ENCODE data around the gene MYBPHL.

Gene MYBPHL

GRCh38 chr1:109277434-109278204 is 29.2 kb downstream of the MYBPHL start:
- no peak for DNase-seq

GRCh38 chr1:109275706-109276345 is 31.0 kb downstream of the MYBPHL start:
- DNase-seq = no peak

GRCh38 chr1:109274533-109275476 is 32.0 kb downstream of the MYBPHL start:
- DNase-seq = no peak

GRCh38 chr1:109273570-109274288 is 33.1 kb downstream of the MYBPHL start:
- no peak for DNase-seq

- DNase-seq = no peak
Measured at GRCh38 chr1:109272831-109273547, 33.8 kb downstream of the MYBPHL start.

GRCh38 chr1:109272021-109272799 is 34.6 kb downstream of the MYBPHL start:
- DNase-seq = no peak

GRCh38 chr1:109271458-109271857 is 35.4 kb downstream of the MYBPHL start:
- DNase-seq = no peak

- no peak for DNase-seq
Measured at GRCh38 chr1:109270623-109271317, 36.0 kb downstream of the MYBPHL start.

- DNase-seq = no peak
Measured at GRCh38 chr1:109269981-109270622, 36.7 kb downstream of the MYBPHL start.

GRCh38 chr1:109269212-109269980 is 37.4 kb downstream of the MYBPHL start:
- DNase-seq = no peak

- DNase-seq = no peak
Measured at GRCh38 chr1:109268431-109269211, 38.2 kb downstream of the MYBPHL start.

GRCh38 chr1:109267743-109268300 is 39.0 kb downstream of the MYBPHL start:
- DNase-seq = no peak

GRCh38 chr1:109266965-109267364 is 39.8 kb downstream of the MYBPHL start:
- DNase-seq = no peak

- no peak for DNase-seq
Measured at GRCh38 chr1:109265741-109266330, 41.0 kb downstream of the MYBPHL start.

- no peak for DNase-seq
Measured at GRCh38 chr1:109265016-109265415, 41.8 kb downstream of the MYBPHL start.

- no peak for DNase-seq
Measured at GRCh38 chr1:109264379-109264755, 42.4 kb downstream of the MYBPHL start.

GRCh38 chr1:109263597-109264378 is 43.0 kb downstream of the MYBPHL start:
- DNase-seq = no peak
